ENCODE data around the gene PGLYRP3. TPM values are rescaled to one million over a fixed set of nuclear protein-coding genes. Genes with fewer than 3 reads are reported as not detected.
"Not testable (repeated sequence)": the region's sequence is repeated elsewhere in the genome, so short reads cannot be mapped to it uniquely, and the experiment has no call there.

The PGLYRP3 gene
- polyA plus RNA-seq, 4 donors = 0.07 TPM; not detected in 3

- no peak overlapping the region for H3K4me3 ChIP-seq (ENCODE audit: low read depth in 1 of 3, low read length in 3 of 3)
- H3K36me3 ChIP-seq (ENCODE audit: control insufficient read depth in 3 of 3, insufficient read depth in 2 of 3, low read depth in 1 of 3, low read length in 3 of 3) = no peaks in the 10 kb centered on the region
- H3K27ac ChIP-seq (ENCODE audit: low read depth in 1 of 3, low read length in 2 of 3) = no peak overlapping the region
- H3K9me3 ChIP-seq (ENCODE audit: control insufficient read depth in 2 of 2, insufficient read depth in 1 of 2, low read depth in 1 of 2, low read length in 1 of 2) = no peaks in the 10 kb centered on the region
- FAIRE-seq = no peak
- peaks cover 0 to 2% (median 0%) of the 10 kb centered on the region in 3 donors for H3K27me3 ChIP-seq (ENCODE audit: control insufficient read depth in 3 of 3, insufficient read depth in 3 of 3, low read length in 3 of 3)
- H3K4me1 ChIP-seq (ENCODE audit: control insufficient read depth in 3 of 3, insufficient read depth in 2 of 3, low read depth in 1 of 3, low read length in 2 of 3) = no peaks in the 10 kb centered on the region
- no peak for DNase-seq
Measured at GRCh38 chr1:153336650-153337049, 23.9 kb upstream of the PGLYRP3 start.

DNA sequence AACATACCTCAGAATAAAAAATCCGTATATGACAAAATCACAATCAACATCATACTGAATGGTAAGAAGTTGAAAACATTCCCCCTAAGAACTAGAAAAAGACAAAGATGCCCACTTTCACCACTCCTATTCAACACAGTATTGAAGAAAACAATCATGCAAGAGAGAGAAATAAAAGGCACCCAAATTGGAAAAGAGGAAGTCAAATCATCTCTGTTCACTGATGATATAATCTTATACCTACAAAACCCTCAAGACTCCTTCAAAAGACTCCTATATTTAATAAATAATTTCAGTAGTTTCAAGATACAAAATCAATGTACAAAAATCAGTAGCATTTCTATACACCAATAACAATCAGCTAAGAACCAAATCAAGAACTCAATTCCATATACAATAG, 21.1 kb upstream of the PGLYRP3 start:
- peaks cover 0 to 2% (median 0%) of the 10 kb centered on the region in 3 donors for H3K27me3 ChIP-seq (ENCODE audit: control insufficient read depth in 3 of 3, insufficient read depth in 3 of 3, low read length in 3 of 3)
- FAIRE-seq (no peak), DNase-seq (no peak)
- no peak overlapping the region for H3K4me3 ChIP-seq (ENCODE audit: low read depth in 1 of 3, low read length in 3 of 3)
- H3K4me1 ChIP-seq (ENCODE audit: control insufficient read depth in 3 of 3, insufficient read depth in 2 of 3, low read depth in 1 of 3, low read length in 2 of 3) = no peaks in the 10 kb centered on the region
- no peak overlapping the region for H3K27ac ChIP-seq (ENCODE audit: low read depth in 1 of 3, low read length in 2 of 3)
- WGBS, 3 donors = 83 to 92% (median 91%) methylated on average over 1 of the region's 1 CpG
- H3K9me3 ChIP-seq (ENCODE audit: control insufficient read depth in 2 of 2, insufficient read depth in 1 of 2, low read depth in 1 of 2, low read length in 1 of 2) = peaks cover 0 to 9% of the 10 kb centered on the region in 2 donors
- H3K36me3 ChIP-seq (ENCODE audit: control insufficient read depth in 3 of 3, insufficient read depth in 2 of 3, low read depth in 1 of 3, low read length in 3 of 3) = no peaks in the 10 kb centered on the region

GRCh38 chr1:153324912-153325311, 12.2 kb upstream of the PGLYRP3 start:
- H3K4me3 ChIP-seq (ENCODE audit: low read depth in 1 of 3, low read length in 3 of 3) = no peak overlapping the region
- DNase-seq (no peak), FAIRE-seq (no peak)
- no peaks in the 10 kb centered on the region for H3K36me3 ChIP-seq (ENCODE audit: control insufficient read depth in 3 of 3, insufficient read depth in 2 of 3, low read depth in 1 of 3, low read length in 3 of 3)
- H3K4me1 ChIP-seq (ENCODE audit: control insufficient read depth in 3 of 3, insufficient read depth in 2 of 3, low read depth in 1 of 3, low read length in 2 of 3) = no peaks in the 10 kb centered on the region
- H3K27me3 ChIP-seq (ENCODE audit: control insufficient read depth in 3 of 3, insufficient read depth in 3 of 3, low read length in 3 of 3) = peaks cover 0 to 2% (median 0%) of the 10 kb centered on the region in 3 donors
- peaks cover 0 to 9% of the 10 kb centered on the region in 2 donors for H3K9me3 ChIP-seq (ENCODE audit: control insufficient read depth in 2 of 2, insufficient read depth in 1 of 2, low read depth in 1 of 2, low read length in 1 of 2)
- no peak overlapping the region for H3K27ac ChIP-seq (ENCODE audit: low read depth in 1 of 3, low read length in 2 of 3)

DNA sequence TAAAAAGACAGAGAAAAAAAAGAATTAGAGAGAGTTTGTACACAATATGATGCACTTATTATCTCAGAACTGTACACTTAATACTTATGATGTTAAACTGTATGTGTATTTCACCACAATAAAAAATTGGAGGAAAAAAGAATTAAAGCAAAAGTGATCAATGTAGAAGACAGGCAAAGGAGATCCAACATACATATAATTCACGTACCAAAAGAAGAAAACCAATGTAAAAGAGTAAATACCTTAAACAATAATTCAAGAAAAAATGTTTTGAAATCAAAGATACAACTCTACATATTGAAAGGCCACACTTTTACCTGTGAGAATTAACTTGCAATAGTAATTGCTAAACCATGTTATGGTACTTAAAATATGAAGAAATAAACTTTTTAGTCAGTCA, 9.8 kb upstream of the PGLYRP3 start:
- Histone ChIP-seq H3K4me3 (ENCODE audit: low read depth in 1 of 3, low read length in 3 of 3) (no peak overlapping the region), H3K27ac (ENCODE audit: low read depth in 1 of 3, low read length in 2 of 3) (no peak overlapping the region), H3K4me1 (ENCODE audit: control insufficient read depth in 3 of 3, insufficient read depth in 2 of 3, low read depth in 1 of 3, low read length in 2 of 3) (no peaks in the 10 kb centered on the region), H3K36me3 (ENCODE audit: control insufficient read depth in 3 of 3, insufficient read depth in 2 of 3, low read depth in 1 of 3, low read length in 3 of 3) (no peaks in the 10 kb centered on the region), H3K27me3 (ENCODE audit: control insufficient read depth in 3 of 3, insufficient read depth in 3 of 3, low read length in 3 of 3) (peaks cover 0 to 2% (median 0%) of the 10 kb centered on the region in 3 donors), H3K9me3 (ENCODE audit: control insufficient read depth in 2 of 2, insufficient read depth in 1 of 2, low read depth in 1 of 2, low read length in 1 of 2) (peaks cover 0 to 9% of the 10 kb centered on the region in 2 donors)
- FAIRE-seq = no peak
- DNase-seq = no peak
- 0 to 39% (median 0%) methylated on average over 1 of the region's 1 CpG for WGBS, 3 donors

GRCh38 chr1:153318145-153318544, 5.4 kb upstream of the PGLYRP3 start:
- H3K27ac ChIP-seq (ENCODE audit: low read depth in 1 of 3, low read length in 2 of 3); H3K9me3 ChIP-seq (ENCODE audit: control insufficient read depth in 2 of 2, insufficient read depth in 1 of 2, low read depth in 1 of 2, low read length in 1 of 2); H3K4me1 ChIP-seq (ENCODE audit: control insufficient read depth in 3 of 3, insufficient read depth in 2 of 3, low read depth in 1 of 3, low read length in 2 of 3); H3K27me3 ChIP-seq (ENCODE audit: control insufficient read depth in 3 of 3, insufficient read depth in 3 of 3, low read length in 3 of 3); FAIRE-seq; DNase-seq; H3K4me3 ChIP-seq (ENCODE audit: low read depth in 1 of 3, low read length in 3 of 3); H3K36me3 ChIP-seq (ENCODE audit: control insufficient read depth in 3 of 3, insufficient read depth in 2 of 3, low read depth in 1 of 3, low read length in 3 of 3): not testable (repeated sequence)
- WGBS, 3 donors = 84 to 89% (median 87%) methylated on average over 7 of the region's 7 CpGs

DNA sequence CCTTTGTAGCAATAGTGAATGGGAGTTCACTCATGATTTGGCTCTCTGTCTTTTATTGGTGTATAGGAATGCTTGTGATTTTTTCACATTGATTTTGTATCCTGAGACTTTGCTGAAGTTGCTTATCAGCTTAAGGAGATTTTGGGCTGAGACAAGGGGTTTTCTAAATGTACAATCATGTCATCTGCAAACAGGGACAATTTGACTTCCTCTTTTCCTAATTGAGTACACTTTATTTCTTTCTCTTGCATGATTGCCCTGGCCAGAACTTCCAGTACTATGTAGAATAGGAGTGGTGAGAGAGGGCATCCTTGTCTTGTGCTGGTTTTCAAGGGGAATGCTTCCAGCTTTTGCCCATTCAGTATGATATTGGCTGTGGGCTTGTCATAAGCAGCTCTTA, 3.3 kb upstream of the PGLYRP3 start:
- not testable (repeated sequence) for H3K4me3 ChIP-seq (ENCODE audit: low read depth in 1 of 3, low read length in 3 of 3); FAIRE-seq; DNase-seq; H3K9me3 ChIP-seq (ENCODE audit: control insufficient read depth in 2 of 2, insufficient read depth in 1 of 2, low read depth in 1 of 2, low read length in 1 of 2); H3K4me1 ChIP-seq (ENCODE audit: control insufficient read depth in 3 of 3, insufficient read depth in 2 of 3, low read depth in 1 of 3, low read length in 2 of 3); H3K27me3 ChIP-seq (ENCODE audit: control insufficient read depth in 3 of 3, insufficient read depth in 3 of 3, low read length in 3 of 3); H3K27ac ChIP-seq (ENCODE audit: low read depth in 1 of 3, low read length in 2 of 3); H3K36me3 ChIP-seq (ENCODE audit: control insufficient read depth in 3 of 3, insufficient read depth in 2 of 3, low read depth in 1 of 3, low read length in 3 of 3)

DNA sequence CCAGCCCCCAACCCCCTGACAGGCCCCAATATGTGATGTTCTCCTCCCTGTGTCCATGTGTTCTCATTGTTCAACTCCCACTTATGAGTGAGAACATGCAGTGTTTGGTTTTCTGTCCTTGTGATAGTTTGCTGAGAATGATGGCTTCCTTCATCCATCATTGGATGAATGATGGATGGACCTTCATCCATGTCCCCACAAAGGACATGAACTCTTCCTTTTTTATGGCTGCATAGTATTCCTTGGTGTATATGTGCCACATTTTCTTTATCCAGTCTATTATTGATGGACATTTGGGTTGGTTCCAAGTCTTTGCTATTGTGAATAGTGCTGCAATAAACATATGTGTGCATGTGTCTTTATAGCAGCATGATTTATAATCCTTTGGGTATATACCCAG, 1.6 kb upstream of the PGLYRP3 start:
- not testable (repeated sequence) for H3K4me1 ChIP-seq (ENCODE audit: control insufficient read depth in 3 of 3, insufficient read depth in 2 of 3, low read depth in 1 of 3, low read length in 2 of 3); FAIRE-seq; H3K27ac ChIP-seq (ENCODE audit: low read depth in 1 of 3, low read length in 2 of 3); H3K27me3 ChIP-seq (ENCODE audit: control insufficient read depth in 3 of 3, insufficient read depth in 3 of 3, low read length in 3 of 3); DNase-seq; H3K36me3 ChIP-seq (ENCODE audit: control insufficient read depth in 3 of 3, insufficient read depth in 2 of 3, low read depth in 1 of 3, low read length in 3 of 3); H3K9me3 ChIP-seq (ENCODE audit: control insufficient read depth in 2 of 2, insufficient read depth in 1 of 2, low read depth in 1 of 2, low read length in 1 of 2); H3K4me3 ChIP-seq (ENCODE audit: low read depth in 1 of 3, low read length in 3 of 3)

DNA sequence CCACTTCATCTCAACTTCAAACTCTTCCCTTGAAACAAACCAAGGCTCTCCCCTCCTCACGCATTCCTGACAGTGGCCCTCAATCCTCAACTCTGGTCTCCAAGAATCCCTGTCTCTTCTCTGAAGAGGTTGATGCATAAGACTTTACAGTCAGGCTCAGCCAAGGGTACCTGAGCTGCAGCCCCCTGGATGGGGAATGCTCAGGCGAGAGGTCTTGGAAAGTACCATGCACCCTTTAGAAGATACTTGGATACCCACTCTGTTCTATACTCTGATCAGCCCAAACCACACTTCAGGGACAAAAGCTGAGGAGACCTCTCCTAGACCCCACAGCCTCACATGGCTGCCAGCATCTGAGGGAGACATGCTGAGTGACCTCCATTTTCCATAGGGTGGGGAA, 536 bp upstream of the PGLYRP3 start:
- FAIRE-seq = no peak
- WGBS, 3 donors = 88 to 94% (median 88%) methylated on average over 2 of the region's 2 CpGs
- H3K27me3 ChIP-seq (ENCODE audit: control insufficient read depth in 3 of 3, insufficient read depth in 3 of 3, low read length in 3 of 3) = peaks cover 0 to 3% (median 2%) of the 10 kb centered on the region in 3 donors
- no peaks in the 10 kb centered on the region for H3K9me3 ChIP-seq (ENCODE audit: control insufficient read depth in 2 of 2, insufficient read depth in 1 of 2, low read depth in 1 of 2, low read length in 1 of 2)
- no peak for DNase-seq
- no peaks in the 10 kb centered on the region for H3K36me3 ChIP-seq (ENCODE audit: control insufficient read depth in 3 of 3, insufficient read depth in 2 of 3, low read depth in 1 of 3, low read length in 3 of 3)
- H3K4me1 ChIP-seq (ENCODE audit: control insufficient read depth in 3 of 3, insufficient read depth in 2 of 3, low read depth in 1 of 3, low read length in 2 of 3) = no peaks in the 10 kb centered on the region
- H3K27ac ChIP-seq (ENCODE audit: low read depth in 1 of 3, low read length in 2 of 3) = no peak overlapping the region
- no peak overlapping the region for H3K4me3 ChIP-seq (ENCODE audit: low read depth in 1 of 3, low read length in 3 of 3)

DNA sequence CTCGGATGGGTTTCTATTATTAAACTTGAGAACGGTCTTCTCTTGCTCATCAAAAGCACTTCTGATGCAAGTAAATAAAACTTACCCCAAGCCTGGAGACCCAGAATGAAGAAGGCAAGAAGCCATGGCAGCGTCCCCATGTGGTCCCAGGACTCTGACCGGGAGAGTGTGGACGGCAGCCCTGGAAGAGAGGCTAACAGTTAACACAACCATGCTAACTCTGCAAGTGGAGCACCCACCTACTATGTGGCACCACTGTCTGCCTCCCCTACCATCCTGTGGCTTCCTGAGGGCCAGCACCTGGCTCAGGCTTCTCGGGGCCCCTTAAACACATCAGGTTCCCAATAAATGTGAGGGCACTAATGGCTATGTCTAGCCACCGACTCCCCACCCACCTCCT, 2.2 kb downstream of the PGLYRP3 start:
- DNase-seq = no peak
- no peaks in the 10 kb centered on the region for H3K36me3 ChIP-seq (ENCODE audit: control insufficient read depth in 3 of 3, insufficient read depth in 2 of 3, low read depth in 1 of 3, low read length in 3 of 3)
- WGBS, 3 donors = 67 to 74% (median 73%) methylated on average over 7 of the region's 7 CpGs
- no peak overlapping the region for H3K4me3 ChIP-seq (ENCODE audit: low read depth in 1 of 3, low read length in 3 of 3)
- FAIRE-seq = no peak
- no peaks in the 10 kb centered on the region for H3K4me1 ChIP-seq (ENCODE audit: control insufficient read depth in 3 of 3, insufficient read depth in 2 of 3, low read depth in 1 of 3, low read length in 2 of 3)
- H3K27ac ChIP-seq (ENCODE audit: low read depth in 1 of 3, low read length in 2 of 3) = no peak overlapping the region
- no peaks in the 10 kb centered on the region for H3K9me3 ChIP-seq (ENCODE audit: control insufficient read depth in 2 of 2, insufficient read depth in 1 of 2, low read depth in 1 of 2, low read length in 1 of 2)
- H3K27me3 ChIP-seq (ENCODE audit: control insufficient read depth in 3 of 3, insufficient read depth in 3 of 3, low read length in 3 of 3) = peaks cover 0 to 7% (median 3%) of the 10 kb centered on the region in 3 donors

All from small intestine (tissue), 7 donors.